MM.1S (cell line): Measurements from ENCODE around the gene ALDH1A2.
"Not testable (repeated sequence)": the region's sequence is repeated elsewhere in the genome, so short reads cannot be mapped to it uniquely, and the experiment has no call there.

ENCODE experiments used
- DNase-seq: peaks from one replicate; pipeline ENCODE4 v3.0.0-alpha.2; 2015
- H2AFZ ChIP-seq: fragments of 300-600 bp; sonication (generic); 2 replicates; pipeline ENCODE4 v1.6.0; 2016; ENCODE audit warnings: antibody characterized with exemption, low read length
- H3F3A ChIP-seq: fragments of 300-600 bp; sonication (generic); 2 replicates; pipeline ENCODE4 v1.6.1; 2016; ENCODE audit warnings: mild to moderate bottlenecking, antibody characterized with exemption, low read length, moderate library complexity, mixed read lengths; ENCODE audit not compliant: insufficient read depth
- H3K27ac ChIP-seq: fragments of 300-600 bp; sonication (generic); 2 replicates; pipeline ENCODE4 v1.5.1; 2016; ENCODE audit warnings: mild to moderate bottlenecking, low read length
- H3K27me3 ChIP-seq: fragments of 300-600 bp; sonication (generic); replicated peaks from 2 replicates; pipeline ENCODE4 v1.6.0; 2016; ENCODE audit warnings: low read length; ENCODE audit not compliant: insufficient read depth
- H3K36me3 ChIP-seq: fragments of 300-600 bp; sonication (generic); replicated peaks from 2 replicates; pipeline ENCODE4 v1.6.1; 2016; ENCODE audit warnings: mild to moderate bottlenecking, low read length, mixed read lengths; ENCODE audit not compliant: insufficient read depth
- H3K4me1 ChIP-seq: fragments of 300-600 bp; sonication (generic); 2 replicates; pipeline ENCODE4 v1.6.1; 2016; ENCODE audit warnings: low read length, mixed read lengths
- H3K4me2 ChIP-seq: fragments of 300-600 bp; sonication (generic); 2 replicates; pipeline ENCODE4 v1.6.0; 2016; ENCODE audit warnings: low read depth, low read length
- H3K4me3 ChIP-seq: fragments of 300-600 bp; sonication (generic); 2 replicates; pipeline ENCODE4 v1.5.1; 2016; ENCODE audit warnings: low read length, mixed read lengths
- H3K79me2 ChIP-seq: fragments of 300-600 bp; sonication (generic); 2 replicates; pipeline ENCODE4 v1.6.1; 2016; ENCODE audit warnings: mixed run types, low read length, mixed read lengths
- H3K9ac ChIP-seq: fragments of 300-600 bp; sonication (generic); 2 replicates; pipeline ENCODE4 v1.6.1; 2016; ENCODE audit warnings: low read length, mixed read lengths
- H3K9me2 ChIP-seq: fragments of 300-600 bp; sonication (generic); replicated peaks from 2 replicates; pipeline ENCODE4 v1.6.1; 2016; ENCODE audit warnings: mild to moderate bottlenecking, low read length, mixed read lengths; ENCODE audit not compliant: insufficient read depth
- H3K9me3 ChIP-seq: fragments of 300-600 bp; sonication (generic); replicated peaks from 2 replicates; pipeline ENCODE4 v1.6.1; 2016; ENCODE audit warnings: mild to moderate bottlenecking, low read length, mixed read lengths; ENCODE audit not compliant: insufficient read depth
- H4K20me1 ChIP-seq: fragments of 300-600 bp; sonication (generic); 2 replicates; pipeline ENCODE4 v1.6.1; 2016; ENCODE audit warnings: mild to moderate bottlenecking, low read length, moderate library complexity, mixed read lengths; ENCODE audit not compliant: insufficient read depth
- CTCF ChIP-seq: fragments of 300-600 bp; sonication (generic); IDR thresholded peaks from 2 replicates; pipeline ENCODE4 v1.5.1; 2016; ENCODE audit warnings: antibody characterized with exemption, low read length, mixed read lengths
- EZH2 ChIP-seq: fragments of 300-600 bp; sonication (generic); optimal IDR thresholded peaks from 2 replicates; pipeline ENCODE3; 2017; ENCODE audit warnings: low read depth, mild to moderate bottlenecking, antibody characterized with exemption, low read length, mixed read lengths
- EZH2phosphoT487 ChIP-seq: fragments of 300-600 bp; sonication (generic); IDR thresholded peaks from 2 replicates; pipeline ENCODE4 v1.6.1; 2018; ENCODE audit warnings: antibody characterized with exemption, low read length

ALDH1A2 gene

GRCh38 chr15:58037723-58038301, 27.7 kb downstream of the ALDH1A2 start:
- no peak for TF ChIP-seq EZH2
- TF ChIP-seq CTCF = no peak
- no peak for TF ChIP-seq EZH2phosphoT487
- no peak overlapping the region for H3K4me3 ChIP-seq
- H3K36me3 ChIP-seq = no peaks in the 10 kb centered on the region
- no peaks in the 10 kb centered on the region for H4K20me1 ChIP-seq
- H3K4me1 ChIP-seq = no peaks in the 10 kb centered on the region
- no peaks in the 10 kb centered on the region for H3K27me3 ChIP-seq
- no peaks in the 10 kb centered on the region for H3F3A ChIP-seq
- no peaks in the 10 kb centered on the region for H3K79me2 ChIP-seq
- no peak for DNase-seq
- no peak overlapping the region for H3K27ac ChIP-seq
- no peaks in the 10 kb centered on the region for H3K9me3 ChIP-seq
- H3K4me2 ChIP-seq = no peak overlapping the region
- no peak overlapping the region for H3K9ac ChIP-seq
- H3K9me2 ChIP-seq = no peaks in the 10 kb centered on the region
- no peak overlapping the region for H2AFZ ChIP-seq

- H3K4me2 ChIP-seq = no peak overlapping the region
- no peaks in the 10 kb centered on the region for H3K36me3 ChIP-seq
- no peaks in the 10 kb centered on the region for H4K20me1 ChIP-seq
- H2AFZ ChIP-seq = no peak overlapping the region
- no peaks in the 10 kb centered on the region for H3K9me2 ChIP-seq
- no peaks in the 10 kb centered on the region for H3K9me3 ChIP-seq
- no peaks in the 10 kb centered on the region for H3K27me3 ChIP-seq
- H3K4me3 ChIP-seq = no peak overlapping the region
- H3K79me2 ChIP-seq = no peaks in the 10 kb centered on the region
- H3F3A ChIP-seq = no peaks in the 10 kb centered on the region
- no peak for DNase-seq
- no peak for TF ChIP-seq EZH2
- TF ChIP-seq CTCF = no peak
- TF ChIP-seq EZH2phosphoT487 = no peak
- H3K4me1 ChIP-seq = no peaks in the 10 kb centered on the region
- H3K9ac ChIP-seq = no peak overlapping the region
- H3K27ac ChIP-seq = no peak overlapping the region
Measured at GRCh38 chr15:58036579-58036978, 28.9 kb downstream of the ALDH1A2 start.

GRCh38 chr15:58028392-58028791, 37.1 kb downstream of the ALDH1A2 start:
- H3K4me1 ChIP-seq, H3K9me2 ChIP-seq, H3K4me3 ChIP-seq, DNase-seq, H3F3A ChIP-seq, H2AFZ ChIP-seq, H3K36me3 ChIP-seq, H3K79me2 ChIP-seq, H3K9me3 ChIP-seq, H3K4me2 ChIP-seq, H3K27ac ChIP-seq, H3K9ac ChIP-seq, H4K20me1 ChIP-seq, H3K27me3 ChIP-seq: not testable (repeated sequence)

GRCh38 chr15:58026552-58026951, 39.0 kb downstream of the ALDH1A2 start:
- H3K27me3 ChIP-seq = no peaks in the 10 kb centered on the region
- no peaks in the 10 kb centered on the region for H3K79me2 ChIP-seq
- TF ChIP-seq CTCF (no peak), EZH2 (no peak), EZH2phosphoT487 (no peak)
- H3K4me1 ChIP-seq = no peaks in the 10 kb centered on the region
- DNase-seq = no peak
- no peak overlapping the region for H3K4me3 ChIP-seq
- no peak overlapping the region for H3K4me2 ChIP-seq
- H3K9me3 ChIP-seq = no peaks in the 10 kb centered on the region
- no peak overlapping the region for H2AFZ ChIP-seq
- no peaks in the 10 kb centered on the region for H3K36me3 ChIP-seq
- H3K9me2 ChIP-seq = no peaks in the 10 kb centered on the region
- no peak overlapping the region for H3K9ac ChIP-seq
- no peak overlapping the region for H3K27ac ChIP-seq
- H4K20me1 ChIP-seq = no peaks in the 10 kb centered on the region
- H3F3A ChIP-seq = no peaks in the 10 kb centered on the region
